ENCODE data around the gene ATP6V1E1. TPM values are rescaled to one million over a fixed set of nuclear protein-coding genes. Genes with fewer than 3 reads are reported as not detected.
"Not testable (repeated sequence)": the region's sequence is repeated elsewhere in the genome, so short reads cannot be mapped to it uniquely, and the experiment has no call there.

The ATP6V1E1 gene
- total RNA-seq, 4 donors from 2014 or later, result 150 to 194 (median 168) TPM

- H3K36me3 ChIP-seq, result no peaks in the 10 kb centered on the region
- peak overlapping the region; percentile 85 to 97 (median 94) for H3K27ac ChIP-seq (replicated peaks in 1 of 4)
- 40% methylated on average over 8 of the region's 8 CpGs for WGBS
- H3K9me3 ChIP-seq, result no peaks in the 10 kb centered on the region
- TF ChIP-seq POLR2AphosphoS5 (IDR thresholded peaks at IDR 0.05), result peak in 1 of 2 donors; percentile 32
- no peak for TF ChIP-seq EP300 (IDR thresholded peaks at IDR 0.05)
- no peak for TF ChIP-seq POLR2A (IDR thresholded peaks at IDR 0.05; ENCODE audit: low read depth)
- no peaks in the 10 kb centered on the region for H3K27me3 ChIP-seq
- H3K4me1 ChIP-seq, result peaks cover 42 to 48% (median 44%) of the 10 kb centered on the region in 4 donors
- DNase-seq (ENCODE audit: extremely low spot score), result no peak
- peak overlapping the region in 3 of 4 donors; percentile 41 to 55 (median 48) for H3K4me3 ChIP-seq
- intact Hi-C loops (cut with DNase I), result loop anchor here (10.0 kb wide), 1 partner anchor 145 kb away; no protein-coding TSS in a partner anchor
These were observed 58.5 kb downstream of the ATP6V1E1 start for GRCh38 chr22:17569971-17570511.

- Histone ChIP-seq H3K27me3 (no peaks in the 10 kb centered on the region), H3K4me1 (peaks cover 53 to 61% (median 56%) of the 10 kb centered on the region in 4 donors), H3K9me3 (no peaks in the 10 kb centered on the region), H3K4me3 (no peak overlapping the region), H3K36me3 (no peaks in the 10 kb centered on the region), H3K27ac (replicated peaks in 1 of 4) (peak overlapping the region in 2 of 4 donors; percentile 44 to 95)
- whole genome bisulfite sequencing, result 87% methylated on average over 10 of the region's 10 CpGs
- DNase-seq (ENCODE audit: extremely low spot score), result no peak
- TF ChIP-seq POLR2AphosphoS5 (IDR thresholded peaks at IDR 0.05), result no peak
- no peak for TF ChIP-seq EP300 (IDR thresholded peaks at IDR 0.05)
- TF ChIP-seq, protein P1, sequence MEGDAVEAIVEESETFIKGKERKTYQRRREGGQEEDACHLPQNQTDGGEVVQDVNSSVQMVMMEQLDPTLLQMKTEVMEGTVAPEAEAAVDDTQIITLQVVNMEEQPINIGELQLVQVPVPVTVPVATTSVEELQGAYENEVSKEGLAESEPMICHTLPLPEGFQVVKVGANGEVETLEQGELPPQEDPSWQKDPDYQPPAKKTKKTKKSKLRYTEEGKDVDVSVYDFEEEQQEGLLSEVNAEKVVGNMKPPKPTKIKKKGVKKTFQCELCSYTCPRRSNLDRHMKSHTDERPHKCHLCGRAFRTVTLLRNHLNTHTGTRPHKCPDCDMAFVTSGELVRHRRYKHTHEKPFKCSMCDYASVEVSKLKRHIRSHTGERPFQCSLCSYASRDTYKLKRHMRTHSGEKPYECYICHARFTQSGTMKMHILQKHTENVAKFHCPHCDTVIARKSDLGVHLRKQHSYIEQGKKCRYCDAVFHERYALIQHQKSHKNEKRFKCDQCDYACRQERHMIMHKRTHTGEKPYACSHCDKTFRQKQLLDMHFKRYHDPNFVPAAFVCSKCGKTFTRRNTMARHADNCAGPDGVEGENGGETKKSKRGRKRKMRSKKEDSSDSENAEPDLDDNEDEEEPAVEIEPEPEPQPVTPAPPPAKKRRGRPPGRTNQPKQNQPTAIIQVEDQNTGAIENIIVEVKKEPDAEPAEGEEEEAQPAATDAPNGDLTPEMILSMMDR (IDR thresholded peaks at IDR 0.05), result no peak
- TF ChIP-seq POLR2A (IDR thresholded peaks at IDR 0.05; ENCODE audit: low read depth), result no peak
- intact Hi-C loops (cut with DNase I), result loop anchor here (10.0 kb wide), 1 partner anchor 148 kb away; no protein-coding TSS in a partner anchor
These were observed 61.8 kb downstream of the ATP6V1E1 start for GRCh38 chr22:17566776-17567175.

GRCh38 chr22:17566016-17566687 is 62.4 kb downstream of the ATP6V1E1 start:
- Histone ChIP-seq H3K27ac (replicated peaks in 1 of 4) (peak overlapping the region in 3 of 4 donors; percentile 44 to 95 (median 84)), H3K4me1 (peaks cover 47 to 55% (median 50%) of the 10 kb centered on the region in 4 donors)
- not testable (repeated sequence) for H3K27me3 ChIP-seq; H3K36me3 ChIP-seq; DNase-seq (ENCODE audit: extremely low spot score); H3K4me3 ChIP-seq; H3K9me3 ChIP-seq
- WGBS, result 95% methylated on average over 19 of the region's 19 CpGs
- intact Hi-C loops (cut with DNase I), result loop anchor here (10.0 kb wide), 1 partner anchor 149 kb away; no protein-coding TSS in a partner anchor

DNA sequence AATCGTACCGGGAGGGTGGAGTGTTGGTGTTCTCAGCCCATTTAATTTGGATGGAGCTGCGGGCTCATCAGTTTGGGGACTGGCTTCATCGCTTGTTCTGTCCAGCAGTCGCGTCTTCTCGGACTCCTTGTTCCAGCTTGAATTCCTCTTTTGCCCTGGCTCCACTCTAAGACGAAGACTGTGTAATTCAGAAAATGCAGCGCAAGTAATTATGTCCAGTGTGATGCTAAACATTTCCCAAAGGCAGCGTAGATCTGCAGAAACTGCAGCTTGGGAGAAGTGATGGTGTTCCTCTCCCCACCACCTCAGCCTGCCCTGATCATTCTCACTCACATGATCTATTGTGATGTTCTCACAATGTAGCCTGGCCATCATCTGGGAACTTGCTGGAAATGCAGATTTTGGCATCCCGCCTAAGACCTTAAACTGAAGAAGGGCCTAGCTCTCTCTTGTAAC is 64.6 kb downstream of the ATP6V1E1 start:
- intact Hi-C loops (cut with DNase I), result loop anchor here (2.0 to 10.0 kb wide), 3 partner anchors 75 to 173 kb away; partner anchors contain the start of gene BCL2L13
- Histone ChIP-seq H3K4me1 (peaks cover 25 to 33% (median 31%) of the 10 kb centered on the region in 4 donors), H3K36me3 (no peaks in the 10 kb centered on the region), H3K27ac (replicated peaks in 1 of 4) (peak overlapping the region; percentile 68 to 95 (median 80)), H3K9me3 (no peaks in the 10 kb centered on the region), H3K4me3 (peak overlapping the region in 3 of 4 donors; percentile 12 to 27 (median 14)), H3K27me3 (no peaks in the 10 kb centered on the region)
- TF ChIP-seq EP300 (IDR thresholded peaks at IDR 0.05) (peak; percentile 92), POLR2A (IDR thresholded peaks at IDR 0.05; ENCODE audit: low read depth) (no peak), POLR2AphosphoS5 (IDR thresholded peaks at IDR 0.05) (peak; percentile 86 to 89)
- 53% methylated on average over 11 of the region's 11 CpGs for WGBS
- no peak for DNase-seq (ENCODE audit: extremely low spot score)

- Histone ChIP-seq H3K27me3 (no peaks in the 10 kb centered on the region), H3K9me3 (no peaks in the 10 kb centered on the region), H3K27ac (replicated peaks in 1 of 4) (peak within 1 kb of the TSS; percentile 68 to 95 (median 80)), H3K4me1 (peaks cover 24 to 36% (median 31%) of the 10 kb centered on the region in 4 donors), H3K4me3 (peak within 1 kb of the TSS in 3 of 4 donors; percentile 12 to 27 (median 14)), H3K36me3 (no peaks in the 10 kb centered on the region)
- DNase-seq (ENCODE audit: extremely low spot score), result no peak
- TF ChIP-seq POLR2A (IDR thresholded peaks at IDR 0.05; ENCODE audit: low read depth) (no peak), EP300 (IDR thresholded peaks at IDR 0.05) (no peak), POLR2AphosphoS5 (IDR thresholded peaks at IDR 0.05) (peak; percentile 52 to 70)
- TF ChIP-seq, protein P1 (IDR thresholded peaks at IDR 0.05), result peak in 1 of 3 experiments; percentile 14
- 70% methylated on average over 17 of the region's 17 CpGs for WGBS
- intact Hi-C loops (cut with DNase I), result loop anchor here (2.0 to 10.0 kb wide), 3 partner anchors 76 to 174 kb away; partner anchors contain the start of gene BCL2L13
These were observed 65.4 kb downstream of the ATP6V1E1 start, which contains the start of gene SLC25A18 for GRCh38 chr22:17562906-17563870. TSS of gene SLC25A18 (plus strand) at chr22:17563498. CDS start at chr22:17579945, 16,447 bp downstream.

All from esophagus muscularis mucosa (tissue), 4 donors.